Fibroblast of gingiva (primary cell): Measurements from ENCODE around the gene APBB2.
"Not testable (repeated sequence)": the region's sequence is repeated elsewhere in the genome, so short reads cannot be mapped to it uniquely, and the experiment has no call there.

Experiments used
- DNase-seq: peaks from one replicate; pipeline ENCODE4 v3.0.0-alpha.2; 2011; ENCODE audit warnings: low read depth

The APBB2 gene

DNA sequence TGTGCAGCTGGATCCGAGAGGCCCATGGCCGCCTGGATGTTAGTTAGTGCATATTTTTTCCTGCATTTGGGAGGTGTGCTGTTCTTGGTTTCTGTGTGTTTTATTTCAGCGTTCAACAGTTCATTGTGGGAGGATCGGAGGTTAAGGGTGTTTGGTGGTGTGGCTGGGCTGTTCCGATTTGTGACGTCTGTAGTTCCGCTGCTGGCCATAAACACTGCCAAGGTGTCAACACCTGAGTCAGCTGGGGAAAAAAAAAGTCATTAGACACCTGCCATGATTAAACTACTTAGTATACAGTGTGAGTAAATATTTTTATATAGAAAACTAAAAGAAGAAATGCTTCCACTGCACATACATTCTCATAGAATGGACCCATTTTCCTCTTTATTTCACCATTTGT lies 200.2 kb downstream of the APBB2 start:
- DNase-seq: no peak

DNA sequence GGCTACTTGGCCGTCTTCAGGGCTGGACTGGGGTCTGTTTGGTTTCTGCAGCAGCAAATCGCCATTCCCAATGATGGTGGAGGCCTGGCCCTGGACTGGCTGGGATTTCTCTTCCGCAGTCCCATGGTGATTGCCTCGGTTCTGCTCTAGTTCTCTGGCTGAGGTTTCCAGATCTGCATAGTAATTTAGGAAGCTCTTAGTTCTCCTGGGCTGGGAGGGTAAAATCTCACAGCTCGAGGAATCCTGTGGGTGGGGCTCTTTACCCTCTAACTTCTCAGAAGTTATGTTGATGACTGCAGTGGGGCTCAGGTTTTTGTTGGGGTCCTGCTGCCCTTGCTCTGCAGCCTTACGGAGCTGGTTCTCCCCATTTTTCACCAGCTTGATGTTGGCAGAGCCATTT lies 200.6 kb downstream of the APBB2 start:
- DNase-seq: peak; percentile 6

GRCh38 chr4:41012911-41013310 lies 201.4 kb downstream of the APBB2 start:
- no peak for DNase-seq

- DNase-seq: peak; percentile 27
Observed at GRCh38 chr4:41012293-41012692, 202.0 kb downstream of the APBB2 start.

DNA sequence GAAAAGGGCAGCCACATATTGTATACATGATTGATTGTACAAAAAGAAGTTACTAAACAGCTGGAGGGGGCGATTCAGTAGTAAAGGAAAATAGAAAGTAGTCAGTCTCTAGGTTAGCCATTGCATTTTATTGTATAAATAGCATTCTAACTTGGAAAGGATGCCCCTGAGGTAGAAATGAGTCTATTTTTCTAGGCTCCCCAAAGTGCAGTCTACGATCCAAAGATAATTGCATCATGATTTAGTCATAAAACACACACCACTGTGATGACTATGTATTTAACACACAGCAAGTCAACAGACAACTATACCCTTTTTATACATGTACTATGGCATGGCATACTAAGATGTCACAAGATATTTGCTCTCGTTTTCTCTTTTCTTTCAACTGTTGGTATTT lies 204.9 kb downstream of the APBB2 start:
- peak; percentile 49 for DNase-seq

DNA sequence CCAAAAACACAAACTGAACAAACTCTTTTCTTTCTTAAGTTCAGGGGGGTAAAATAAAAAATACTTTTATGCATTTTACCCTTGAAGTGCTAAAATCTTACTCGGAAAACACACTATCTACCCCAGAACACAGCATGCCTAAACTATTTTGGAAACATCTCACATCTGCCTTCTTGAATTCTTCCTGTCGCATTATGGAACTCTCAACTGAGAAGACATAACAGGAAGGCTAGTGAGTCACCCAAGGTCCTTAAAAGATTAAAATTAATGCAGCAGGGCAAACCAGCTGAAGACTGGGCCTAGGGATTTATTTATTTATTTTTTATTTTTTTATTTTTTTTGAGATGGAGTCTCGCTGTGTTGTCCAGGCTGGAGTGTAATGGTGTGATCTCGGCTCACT lies 208.2 kb downstream of the APBB2 start:
- no peak for DNase-seq

GRCh38 chr4:41002309-41002708 lies 212.0 kb downstream of the APBB2 start:
- no peak for DNase-seq

GRCh38 chr4:41000356-41000755 lies 214.0 kb downstream of the APBB2 start:
- DNase-seq: no peak

DNA sequence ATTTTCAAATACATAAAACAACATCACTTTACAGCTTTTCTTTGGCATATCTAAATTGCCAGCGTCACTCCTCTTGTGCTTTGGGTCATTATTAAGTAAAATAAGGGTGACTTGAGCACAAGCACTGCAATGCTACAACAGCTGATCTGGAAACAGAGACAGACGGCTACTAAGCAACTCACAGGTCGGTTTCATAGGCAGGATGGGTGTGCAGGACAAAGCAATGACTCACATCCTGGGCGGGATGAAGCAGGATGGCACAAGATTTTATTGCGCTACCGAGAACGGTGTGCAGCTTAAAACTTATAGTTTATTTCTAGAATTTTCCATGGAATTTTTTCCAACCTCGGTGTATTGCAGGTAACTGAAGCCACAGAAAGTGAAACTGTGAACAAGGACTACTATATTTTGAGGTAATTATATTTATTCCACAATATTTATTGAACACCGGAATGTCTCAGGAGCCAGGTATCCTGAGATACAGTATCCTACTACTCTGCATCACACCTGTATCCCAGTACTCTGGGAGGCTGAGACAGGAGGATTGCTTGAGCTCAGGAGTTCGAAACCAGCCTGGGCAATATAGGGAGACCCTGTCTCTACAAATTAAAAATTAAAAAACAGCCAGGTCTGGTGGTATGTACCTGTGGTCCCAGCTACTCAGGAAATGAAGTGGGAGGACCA lies 215.5 kb downstream of the APBB2 start:
- DNase-seq: peak; percentile 38

DNA sequence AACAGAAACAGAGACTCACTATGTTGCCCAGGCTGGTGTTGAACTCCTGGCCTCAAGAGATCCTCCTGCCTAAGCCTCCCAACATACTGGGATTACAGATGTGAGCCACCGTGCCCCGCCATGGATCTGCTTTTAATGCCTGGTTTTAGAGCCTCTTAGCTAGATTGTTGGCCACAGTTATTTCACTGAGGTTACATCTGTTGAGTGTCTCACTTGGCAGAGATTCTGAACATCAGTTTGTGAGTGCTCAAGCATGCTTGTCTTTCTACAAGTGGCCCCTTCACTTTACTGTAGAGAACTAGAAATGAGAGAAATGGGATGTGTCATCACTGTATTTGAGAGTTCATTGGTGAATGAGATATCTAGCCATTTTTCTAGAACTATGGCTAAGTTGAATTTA lies 218.5 kb downstream of the APBB2 start:
- peak; percentile 34 for DNase-seq

DNA sequence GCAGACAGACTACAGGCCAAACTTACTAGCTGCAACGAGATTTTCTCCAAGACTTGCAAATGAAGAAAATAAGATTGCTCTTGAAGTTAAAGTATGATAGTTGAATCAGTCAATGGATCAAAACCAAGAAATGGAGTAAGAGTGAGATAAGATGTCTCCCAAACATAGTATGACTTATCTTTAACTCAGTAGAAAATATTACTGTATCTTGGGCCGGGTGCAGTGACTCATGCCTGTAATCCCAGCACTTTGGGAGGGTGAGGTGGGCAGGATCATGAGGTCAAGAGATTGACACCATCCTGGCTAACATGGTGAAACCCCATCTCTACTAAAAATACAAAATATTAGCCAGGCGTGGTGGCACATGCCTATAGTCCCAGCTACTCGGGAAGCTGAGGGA lies 220.0 kb downstream of the APBB2 start:
- peak; percentile 30 for DNase-seq

DNA sequence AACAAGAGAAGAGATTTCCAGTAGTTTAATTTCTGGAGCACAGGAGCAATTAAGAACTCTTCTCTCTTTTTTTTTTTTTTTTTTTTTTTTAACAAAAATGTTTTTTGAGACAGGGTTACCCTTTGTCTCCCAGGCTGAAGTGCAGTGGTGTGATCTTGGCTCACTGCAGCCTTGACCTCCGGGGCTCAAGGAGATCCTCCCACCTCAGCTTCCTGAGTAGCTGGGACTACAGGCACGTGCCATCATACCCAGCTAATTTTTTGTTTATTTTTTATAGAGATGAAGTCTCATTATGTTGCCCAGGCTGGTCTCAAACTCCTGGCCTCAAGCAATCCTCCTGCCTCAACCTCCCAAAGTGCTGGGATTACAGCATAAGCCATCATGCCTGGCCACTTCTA lies 221.0 kb downstream of the APBB2 start:
- DNase-seq: not testable (repeated sequence)

- peak; percentile 34 for DNase-seq
Observed at GRCh38 chr4:40992472-40993295, 221.7 kb downstream of the APBB2 start.

DNA sequence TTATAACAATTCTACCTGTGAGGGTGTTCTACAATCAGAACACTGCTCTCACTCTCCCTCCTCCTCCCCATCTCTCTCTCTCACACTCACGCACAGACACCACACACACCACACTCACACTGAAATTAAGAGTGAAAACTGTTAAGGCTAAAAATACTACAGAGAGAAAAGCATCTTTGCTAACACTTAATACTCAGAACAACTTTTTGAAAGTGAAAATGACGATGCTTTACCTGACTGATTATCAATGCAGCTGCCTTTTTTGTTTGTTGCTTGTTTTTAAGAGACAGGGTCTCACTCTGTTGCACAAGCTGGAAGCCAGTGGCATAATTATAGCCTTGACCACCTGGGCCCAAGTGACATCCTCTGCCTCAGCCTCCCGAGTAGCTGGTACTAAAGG lies 222.4 kb downstream of the APBB2 start:
- no peak for DNase-seq

GRCh38 chr4:40990899-40991265 lies 223.5 kb downstream of the APBB2 start:
- DNase-seq: peak; percentile 70

- DNase-seq: peak; percentile 94
Observed at GRCh38 chr4:40990236-40990898, 224.0 kb downstream of the APBB2 start.

DNA sequence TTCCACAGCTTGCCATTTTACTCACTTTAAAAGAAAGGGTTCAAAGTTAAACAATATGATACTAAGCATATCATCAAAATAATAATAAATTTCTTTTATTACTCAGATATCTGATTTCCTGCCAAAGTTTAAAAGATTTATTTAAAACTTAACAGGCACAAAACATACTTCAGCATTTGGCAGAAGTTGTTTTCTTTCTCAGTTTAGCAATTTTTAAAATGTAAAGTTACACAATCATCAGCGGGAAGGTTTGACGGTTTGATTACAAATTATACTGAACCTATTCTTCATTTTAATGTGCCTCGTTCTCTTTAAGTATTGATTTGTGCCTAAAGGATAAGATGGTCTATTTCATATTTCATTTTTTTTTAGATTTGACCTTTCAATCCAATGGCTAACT lies 227.2 kb downstream of the APBB2 start:
- DNase-seq: peak; percentile 42

DNA sequence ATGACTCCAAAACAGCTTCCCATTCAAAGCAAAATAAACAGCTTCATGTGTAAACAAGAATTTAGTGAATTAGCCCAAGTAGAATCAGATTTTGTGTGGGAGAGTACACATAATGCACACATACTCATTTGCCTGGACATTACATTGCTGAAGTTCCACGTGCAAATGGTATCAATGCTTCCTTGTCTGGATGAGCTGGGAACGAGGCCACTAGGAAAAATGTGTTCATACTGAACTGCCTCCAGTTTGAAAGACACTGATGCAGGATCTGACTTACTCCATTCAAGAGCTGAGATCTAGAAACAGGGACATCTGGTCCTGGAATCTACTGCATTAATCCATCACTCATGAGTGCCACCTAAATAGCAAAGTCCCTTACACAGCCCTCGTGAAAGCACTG lies 228.0 kb downstream of the APBB2 start:
- DNase-seq: no peak

DNA sequence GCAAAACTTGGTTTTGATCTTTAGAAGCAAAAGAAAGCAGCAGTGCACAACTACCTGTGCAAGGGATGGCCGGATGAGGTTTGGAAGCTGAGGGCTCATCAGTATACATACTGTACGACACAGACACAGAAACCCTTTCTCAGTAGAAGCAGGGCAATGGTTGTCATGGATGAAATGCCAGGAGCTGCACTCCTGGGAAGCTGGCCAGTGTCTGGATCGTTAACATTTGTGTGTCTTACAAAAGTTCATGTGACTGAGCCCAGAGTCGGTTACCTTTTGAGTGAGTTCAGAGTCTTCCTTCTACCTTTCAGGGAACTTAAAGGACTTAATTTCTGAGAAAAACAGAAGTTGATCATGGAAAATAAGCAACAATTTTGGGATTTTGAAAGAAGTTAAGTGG lies 230.3 kb downstream of the APBB2 start:
- DNase-seq: peak; percentile 50

DNA sequence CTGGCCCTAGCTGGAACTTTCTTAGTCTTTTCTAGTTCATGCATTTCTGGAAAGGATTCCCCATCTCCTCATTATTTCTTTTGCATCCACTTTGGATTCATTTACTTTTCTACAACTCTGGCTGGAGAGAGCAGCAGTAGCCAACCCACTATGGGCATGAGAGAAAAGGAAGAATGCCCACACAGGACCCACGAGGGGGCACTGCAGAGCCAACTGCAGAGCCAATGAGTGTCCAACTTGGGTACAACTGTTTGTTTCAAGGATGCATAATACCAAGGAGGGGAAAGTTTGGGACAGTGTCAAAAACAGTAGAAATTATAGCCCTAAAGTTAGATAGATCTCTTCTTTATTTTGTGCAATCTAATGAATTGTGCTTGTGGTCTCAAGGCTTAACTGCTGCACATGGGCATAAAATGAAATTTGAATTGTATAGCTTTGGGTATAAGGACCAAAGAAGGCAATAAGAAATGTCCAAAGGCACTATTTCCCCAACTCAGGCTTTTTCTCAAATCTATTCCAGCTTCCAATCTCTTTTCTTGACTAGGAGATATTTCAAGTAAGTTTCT lies 233.9 kb downstream of the APBB2 start:
- DNase-seq: no peak

DNA sequence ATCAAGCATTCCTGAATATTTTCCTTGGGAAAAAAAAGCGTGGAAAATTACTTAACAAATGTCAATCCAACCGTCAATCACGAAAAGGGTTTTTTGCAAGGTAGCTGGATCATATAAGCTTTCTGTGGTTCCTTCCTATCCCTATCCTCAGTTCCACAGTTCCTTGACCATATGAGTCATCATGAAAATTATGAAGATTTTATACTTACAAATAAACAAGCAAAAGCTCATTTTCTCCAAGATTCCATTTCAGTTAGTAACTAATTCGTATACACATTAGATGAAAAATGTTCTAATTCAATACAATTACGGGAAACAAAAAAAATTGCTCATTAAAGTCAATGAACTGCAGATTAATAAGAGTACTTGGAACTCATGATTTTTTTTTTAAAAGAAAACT lies 235.8 kb downstream of the APBB2 start:
- no peak for DNase-seq

DNA sequence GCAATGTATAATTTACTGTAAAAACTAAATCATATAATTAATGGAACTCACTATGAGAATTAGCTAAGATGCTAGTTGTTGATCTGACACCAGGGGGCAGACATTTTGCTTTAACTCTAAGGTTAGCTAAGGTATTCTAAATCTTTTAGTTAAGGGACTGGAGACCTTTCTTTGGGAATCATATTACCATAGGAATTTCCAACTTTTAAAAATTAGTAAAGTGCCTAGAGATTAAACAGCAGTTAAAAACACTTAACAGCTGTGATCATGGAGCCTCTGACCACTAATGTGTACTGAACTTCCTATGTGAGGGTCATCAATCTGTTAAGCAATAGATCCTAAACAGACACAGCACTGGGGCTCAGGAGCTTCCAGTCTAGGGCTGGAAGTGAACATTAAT lies 238.0 kb downstream of the APBB2 start:
- DNase-seq: peak; percentile 48

GRCh38 chr4:40972722-40973121 lies 241.6 kb downstream of the APBB2 start:
- no peak for DNase-seq
